GM18951 (cell line): ENCODE data around the gene RALGPS1.
"Not testable (repeated sequence)": the region's sequence is repeated elsewhere in the genome, so short reads cannot be mapped to it uniquely, and the experiment has no call there.

Experiments
- POLR2A ChIP-seq: IDR thresholded peaks from 4 replicates; pipeline ENCODE4 v1.6.1; 2011; ENCODE audit warnings: mild to moderate bottlenecking; ENCODE audit not compliant: insufficient read length, insufficient read depth; ENCODE audit errors: extremely low read depth
- in situ Hi-C: fragments of 300-500 bp; cut with MboI; formaldehyde crosslinking; loops from one replicate; pipeline ENCODE4 v1.12.0; 2022; ENCODE audit warnings: low sequenced_read_pairs, mixed read lengths, inconsistent platforms; ENCODE audit not compliant: unreplicated experiment

Gene RALGPS1

GRCh38 chr9:127139071-127139731 is 224.6 kb downstream of the RALGPS1 start:
- in situ Hi-C loops, result no loop called here
- TF ChIP-seq POLR2A, result no peak

- in situ Hi-C loops, result no loop called here
- TF ChIP-seq POLR2A, result no peak
Observed at GRCh38 chr9:127139775-127140174, 225.2 kb downstream of the RALGPS1 start.

- in situ Hi-C loops, result no loop called here
- no peak for TF ChIP-seq POLR2A
Observed at GRCh38 chr9:127140181-127140580, 225.6 kb downstream of the RALGPS1 start.

GRCh38 chr9:127140842-127141675 is 226.5 kb downstream of the RALGPS1 start:
- in situ Hi-C loops, result no loop called here

GRCh38 chr9:127142291-127142690 is 227.7 kb downstream of the RALGPS1 start:
- in situ Hi-C loops, result no loop called here
- no peak for TF ChIP-seq POLR2A

More at GRCh38 chr9:127140842-127141675, 226.5 kb downstream of the RALGPS1 start:
- TF ChIP-seq POLR2A, result no peak

- in situ Hi-C loops, result no loop called here
- no peak for TF ChIP-seq POLR2A
Observed at GRCh38 chr9:127142931-127143464, 228.4 kb downstream of the RALGPS1 start.

- TF ChIP-seq POLR2A, result no peak
- in situ Hi-C loops, result no loop called here
Observed at GRCh38 chr9:127143920-127144465, 229.4 kb downstream of the RALGPS1 start.

GRCh38 chr9:127144670-127145445 is 230.3 kb downstream of the RALGPS1 start:
- in situ Hi-C loops, result no loop called here
- no peak for TF ChIP-seq POLR2A

GRCh38 chr9:127146841-127147240 is 232.3 kb downstream of the RALGPS1 start:
- in situ Hi-C loops, result not testable (repeated sequence)

- no peak for TF ChIP-seq POLR2A
Observed at GRCh38 chr9:127147251-127147650, 232.7 kb downstream of the RALGPS1 start.

GRCh38 chr9:127148014-127148413 is 233.4 kb downstream of the RALGPS1 start:
- in situ Hi-C loops, result no loop called here
- no peak for TF ChIP-seq POLR2A

More at GRCh38 chr9:127147251-127147650, 232.7 kb downstream of the RALGPS1 start:
- in situ Hi-C loops, result no loop called here

- in situ Hi-C loops, result no loop called here
- TF ChIP-seq POLR2A, result no peak
Observed at GRCh38 chr9:127149010-127149409, 234.4 kb downstream of the RALGPS1 start.
